HG03469 (cell line): Measurements from ENCODE around the gene FCRLB.
"Not testable (repeated sequence)": the region's sequence is repeated elsewhere in the genome, so short reads cannot be mapped to it uniquely, and the experiment has no call there.

Experiments used
- ATAC-seq: cut with Tn5 transposase; IDR thresholded peaks from one replicate; pipeline ENCODE4 v1.9.1; 2021; ENCODE audit warnings: mild to moderate bottlenecking, moderate library complexity, moderate number of reproducible peaks; ENCODE audit not compliant: unreplicated experiment

Gene FCRLB, protein sequence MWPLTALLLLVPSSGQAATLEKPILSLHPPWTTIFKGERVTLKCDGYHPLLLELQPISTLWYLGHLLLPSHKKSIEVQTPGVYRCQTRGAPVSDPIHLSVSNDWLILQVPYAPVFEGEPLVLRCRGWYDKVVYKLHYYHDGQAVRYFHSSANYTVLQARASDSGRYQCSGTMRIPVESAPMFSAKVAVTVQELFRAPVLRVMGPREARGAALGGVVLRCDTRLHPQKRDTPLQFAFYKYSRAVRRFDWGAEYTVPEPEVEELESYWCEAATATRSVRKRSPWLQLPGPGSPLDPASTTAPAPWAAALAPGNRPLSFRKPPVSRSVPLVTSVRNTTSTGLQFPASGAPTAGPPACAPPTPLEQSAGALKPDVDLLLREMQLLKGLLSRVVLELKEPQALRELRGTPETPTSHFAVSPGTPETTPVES

DNA sequence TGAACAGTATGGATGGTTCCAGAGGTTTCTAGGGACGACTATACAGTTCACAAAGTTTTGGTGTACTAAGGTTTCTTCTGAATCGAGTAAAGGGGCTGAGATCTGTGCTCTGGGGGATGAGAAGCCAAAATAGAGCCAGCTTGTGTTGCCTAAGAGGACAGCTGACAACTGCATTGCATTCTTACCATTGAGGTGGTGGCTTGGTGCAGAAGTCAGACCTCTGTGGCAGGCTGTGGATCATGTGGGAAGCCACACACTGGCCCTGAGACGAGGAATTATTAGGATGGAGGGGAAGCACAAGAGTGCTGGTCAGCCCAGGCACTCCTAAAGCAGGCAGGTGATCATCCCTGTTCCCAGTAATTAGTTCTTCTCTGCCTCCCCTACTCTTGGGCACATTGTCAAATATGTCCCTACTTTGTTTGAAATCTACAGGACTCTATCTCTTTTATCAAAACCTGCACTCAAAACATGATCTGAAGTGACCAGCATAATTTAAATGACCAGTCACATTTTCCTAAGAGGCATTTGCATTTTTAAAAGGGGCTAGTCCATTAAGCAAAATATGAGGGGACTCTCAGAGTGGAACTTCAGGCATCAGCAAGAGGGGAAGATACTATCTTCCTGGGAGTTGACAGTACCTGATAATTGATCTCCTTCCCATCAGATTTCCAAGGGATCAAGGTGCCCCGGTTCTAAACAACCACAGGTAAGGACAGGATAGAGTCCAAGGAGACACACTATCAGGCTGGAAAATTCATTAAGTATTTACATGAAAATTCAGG lies at the start of gene FCRLB:
Gene FCRLB, plus strand, starts transcription at position 589 of the 782 bp plus-strand sequence. CDS start 1,129 bp downstream, outside the sequence.
- ATAC-seq, result no peak

DNA sequence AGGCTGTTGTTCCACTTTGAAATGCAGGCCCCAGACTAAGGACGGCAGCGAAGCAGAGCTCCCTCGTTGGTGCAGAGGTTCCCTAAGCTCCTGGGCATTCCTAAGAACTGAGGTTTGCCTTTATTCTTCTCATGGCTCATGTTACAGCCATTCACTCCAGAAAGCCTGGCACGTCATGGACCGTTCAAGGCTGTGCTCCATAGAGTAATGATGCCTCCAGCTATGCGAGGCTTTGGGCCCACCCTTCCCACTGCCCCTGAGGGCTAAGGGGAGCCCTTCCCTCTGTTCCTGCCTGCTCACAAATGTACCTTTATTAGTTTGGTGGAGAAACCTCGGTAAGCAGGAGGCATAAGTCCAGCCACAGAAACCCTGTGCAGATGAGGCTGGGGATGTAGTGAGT lies 47.9 kb upstream of the FCRLB start:
- not testable (repeated sequence) for ATAC-seq

DNA sequence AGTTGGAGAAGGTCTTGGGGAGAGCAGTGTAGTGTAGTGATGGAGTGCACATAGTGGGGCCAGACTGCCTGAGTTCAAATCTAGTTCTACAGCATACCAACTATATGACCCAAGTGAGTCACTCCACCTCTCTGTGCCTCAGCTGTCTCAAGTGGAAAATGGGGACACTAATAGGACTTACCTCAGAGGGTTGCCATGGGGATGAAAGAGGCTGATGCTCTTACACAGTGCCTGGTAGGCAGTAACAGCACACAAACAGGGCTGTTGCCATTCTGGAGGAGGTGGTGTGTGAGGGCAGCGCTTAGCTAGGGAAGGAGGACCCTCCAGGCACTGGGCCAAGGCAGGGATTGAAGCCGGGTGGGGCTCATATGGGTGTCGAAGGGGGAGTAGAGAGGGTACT lies 46.9 kb upstream of the FCRLB start:
- ATAC-seq, result not testable (repeated sequence)

DNA sequence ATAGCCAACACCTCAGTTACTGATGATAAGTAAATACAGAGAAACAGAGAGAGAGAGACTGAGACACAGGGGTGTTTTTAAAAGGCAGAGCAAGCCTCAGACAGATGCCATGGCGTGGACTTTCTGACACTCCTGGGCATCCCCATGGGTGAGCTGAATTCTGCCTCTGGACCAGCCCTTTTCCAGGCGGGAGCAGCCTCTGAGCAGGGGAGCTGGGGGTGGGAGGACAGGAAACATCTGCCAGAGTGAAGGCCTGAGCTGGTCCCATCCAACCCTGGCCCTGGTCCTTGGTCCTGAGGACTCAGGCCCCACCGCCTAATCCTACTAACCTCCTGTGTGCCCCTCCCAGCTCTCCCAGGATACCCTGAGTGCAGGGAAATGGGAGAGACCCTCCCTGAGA lies 46.4 kb upstream of the FCRLB start:
- ATAC-seq, result not testable (repeated sequence)

DNA sequence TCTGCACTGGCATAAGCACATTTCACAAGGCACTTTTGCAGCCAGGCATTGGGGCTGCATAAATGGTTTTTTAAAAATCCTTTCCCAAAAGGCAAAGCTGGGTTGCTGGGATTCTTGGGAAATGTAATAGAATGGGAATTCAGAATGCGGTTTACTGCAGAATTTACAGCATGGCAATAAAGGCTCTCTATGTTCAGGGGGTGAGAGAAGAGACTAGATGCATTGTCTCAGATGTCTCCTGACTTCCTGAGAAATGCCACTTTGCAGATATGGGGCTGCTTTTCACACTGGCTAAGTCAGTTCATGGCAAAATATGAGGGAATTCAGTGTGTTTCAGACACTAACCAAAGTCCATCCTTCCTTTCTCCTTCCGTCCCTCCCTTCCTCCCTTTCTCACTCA lies 44.9 kb upstream of the FCRLB start:
- ATAC-seq, result no peak

DNA sequence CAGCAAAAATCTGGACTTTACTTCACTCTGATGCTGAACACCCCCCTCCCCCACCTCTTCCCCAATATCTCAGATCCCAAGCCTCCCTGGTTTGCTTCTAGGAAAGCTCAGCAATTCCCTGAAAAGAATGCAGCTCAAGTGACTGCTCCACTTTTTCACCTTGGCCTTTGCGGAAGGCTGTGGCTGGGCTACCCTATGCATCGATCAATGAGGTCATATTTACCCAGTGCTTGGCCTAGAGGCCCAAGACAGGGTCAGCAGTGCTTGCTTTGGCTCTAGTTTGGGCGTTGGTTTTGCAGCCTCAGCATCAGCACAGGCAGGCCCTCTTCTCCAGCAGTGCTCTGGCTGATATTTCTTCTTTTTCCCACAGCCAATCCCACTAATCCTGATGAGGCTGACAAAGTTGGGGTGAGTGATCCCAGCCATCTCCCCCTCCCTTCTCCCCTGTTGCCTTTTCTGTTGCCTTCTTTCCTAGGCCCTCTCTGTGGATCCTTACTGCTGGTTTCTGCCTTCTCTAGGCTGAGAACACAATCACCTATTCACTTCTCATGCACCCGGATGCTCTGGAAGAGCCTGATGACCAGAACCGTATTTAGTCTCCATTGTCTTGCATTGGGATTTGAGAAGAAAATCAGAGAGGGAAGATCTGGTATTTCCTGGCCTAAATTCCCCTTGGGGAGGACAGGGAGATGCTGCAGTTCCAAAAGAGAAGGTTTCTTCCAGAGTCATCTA lies 44.2 kb upstream of the FCRLB start:
- no peak for ATAC-seq

DNA sequence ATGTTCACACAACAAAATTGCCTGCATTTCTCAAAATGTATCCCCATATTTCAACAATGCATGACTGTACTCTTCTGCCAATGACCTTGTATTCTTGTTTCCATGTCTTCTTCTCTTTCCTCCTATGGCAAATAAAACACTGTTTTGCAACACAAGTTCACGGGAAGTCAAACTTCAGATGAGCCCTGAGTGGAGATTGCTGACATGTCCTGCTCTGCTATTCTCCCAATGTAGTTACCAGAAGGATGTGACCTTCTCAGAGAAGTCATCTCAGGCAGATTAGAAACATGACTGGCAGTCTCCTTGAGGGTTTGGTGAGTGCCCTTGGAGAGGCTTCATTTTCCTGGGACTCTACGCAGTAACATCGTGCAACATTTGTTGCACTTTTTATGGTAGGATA lies 42.8 kb upstream of the FCRLB start:
- no peak for ATAC-seq

DNA sequence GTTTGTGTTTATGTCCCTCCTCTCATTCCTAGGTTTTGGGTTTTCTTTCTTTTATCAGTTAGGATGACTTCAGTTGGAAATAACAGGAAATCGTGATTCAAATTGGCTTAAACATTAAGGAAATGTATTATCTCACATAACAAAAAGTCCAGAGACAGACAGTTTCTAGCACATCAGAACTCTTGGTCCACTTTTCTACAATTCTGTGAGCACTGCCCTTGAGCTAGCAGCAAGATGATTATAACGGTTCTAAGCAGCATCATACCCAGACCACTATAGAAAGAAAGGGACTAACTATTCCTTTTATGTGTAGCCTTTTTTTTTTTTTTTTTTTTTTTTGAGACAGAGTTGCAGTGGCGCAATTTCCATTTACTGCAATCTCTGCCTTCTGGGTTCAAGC lies 39.5 kb upstream of the FCRLB start:
- ATAC-seq, result no peak

DNA sequence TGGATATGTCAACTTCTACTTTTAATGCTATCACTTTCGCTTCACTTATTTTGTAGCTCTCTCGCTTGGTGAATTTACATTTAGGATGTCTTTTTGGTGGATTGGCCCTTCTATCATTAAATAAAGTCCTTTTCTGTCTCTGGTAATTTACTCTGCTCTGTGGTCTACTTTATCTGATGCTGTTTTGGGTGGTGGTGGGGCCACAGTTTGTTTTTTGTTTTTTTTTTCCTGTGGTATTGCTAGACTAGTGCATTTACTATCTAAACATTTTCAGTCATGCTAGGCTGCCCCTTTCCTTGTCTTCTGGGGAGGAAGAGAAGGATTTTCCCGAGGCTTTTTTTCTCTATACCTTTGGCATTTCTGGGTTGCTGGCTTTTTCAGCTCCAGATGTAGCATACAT lies 32.4 kb upstream of the FCRLB start:
- no peak for ATAC-seq

DNA sequence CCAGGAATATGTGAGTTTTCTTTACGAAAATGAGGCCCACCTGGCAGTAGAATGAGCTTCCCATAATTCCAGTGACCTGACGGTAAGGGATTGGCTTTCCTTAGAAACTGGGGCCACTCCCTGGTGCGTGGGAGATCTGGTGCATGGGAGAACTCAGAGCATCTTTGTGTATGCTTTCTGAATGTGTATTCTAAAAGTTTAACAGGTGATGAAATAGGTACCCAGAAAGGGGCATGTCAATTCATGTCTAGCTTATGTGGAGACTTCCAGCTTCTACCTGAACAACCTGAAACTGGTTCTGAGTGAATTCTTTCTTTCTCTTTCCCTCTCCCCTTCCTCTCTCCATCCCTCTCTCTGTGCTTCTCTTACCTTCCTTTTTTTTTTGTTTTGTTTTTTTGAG lies 29.5 kb upstream of the FCRLB start:
- no peak for ATAC-seq

DNA sequence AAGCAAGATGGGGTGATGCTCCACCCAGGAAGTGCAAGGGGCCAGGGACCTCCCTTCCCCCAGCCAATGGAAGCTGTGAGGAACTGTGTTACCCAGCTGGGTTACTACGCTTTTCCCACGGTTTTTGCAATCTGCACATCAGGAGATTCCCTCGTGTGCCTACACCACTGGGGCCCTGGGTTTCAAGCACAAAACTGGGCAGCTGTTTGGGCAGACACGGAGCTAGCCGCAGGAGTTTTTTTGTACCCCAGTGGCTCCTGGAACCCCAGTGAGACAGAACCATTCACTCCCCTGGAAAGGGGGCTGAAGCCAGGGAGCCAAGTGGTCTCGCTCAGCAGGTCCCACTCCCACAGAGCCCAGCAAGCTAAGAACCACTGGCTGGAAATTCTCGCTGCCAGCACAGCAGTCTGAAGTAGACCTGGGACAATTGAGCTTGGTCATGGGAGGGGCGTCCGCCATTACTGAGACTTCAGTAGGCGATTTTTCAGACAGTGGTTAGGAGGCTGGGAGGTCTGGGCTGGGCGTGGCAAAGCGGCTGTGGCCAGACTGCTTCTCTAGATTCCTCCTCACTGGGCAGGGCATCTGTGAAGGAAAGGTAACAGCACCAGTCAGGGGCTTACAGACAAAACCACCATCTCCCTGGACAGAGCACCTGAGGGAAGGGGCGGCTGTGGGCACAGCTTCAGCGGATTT lies 28.2 kb upstream of the FCRLB start:
- ATAC-seq, result not testable (repeated sequence)

DNA sequence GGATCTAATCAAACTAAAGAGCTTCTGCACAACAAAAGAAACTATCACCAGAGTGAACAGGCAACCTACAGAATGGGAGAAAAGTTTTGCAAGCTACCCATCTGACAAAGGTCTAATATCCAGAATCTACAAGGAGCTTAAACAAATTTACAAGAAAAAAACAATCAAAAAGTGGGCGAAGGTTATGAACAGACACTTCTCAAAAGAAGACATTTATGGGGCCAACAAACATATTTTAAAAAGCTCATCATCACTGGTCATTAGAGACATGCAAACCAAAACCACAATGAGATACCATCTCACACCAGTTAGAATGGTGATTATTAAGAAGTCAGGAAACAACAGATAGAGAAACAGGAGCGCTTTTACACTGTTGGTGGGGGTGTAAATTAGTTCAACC lies 23.0 kb upstream of the FCRLB start:
- not testable (repeated sequence) for ATAC-seq

DNA sequence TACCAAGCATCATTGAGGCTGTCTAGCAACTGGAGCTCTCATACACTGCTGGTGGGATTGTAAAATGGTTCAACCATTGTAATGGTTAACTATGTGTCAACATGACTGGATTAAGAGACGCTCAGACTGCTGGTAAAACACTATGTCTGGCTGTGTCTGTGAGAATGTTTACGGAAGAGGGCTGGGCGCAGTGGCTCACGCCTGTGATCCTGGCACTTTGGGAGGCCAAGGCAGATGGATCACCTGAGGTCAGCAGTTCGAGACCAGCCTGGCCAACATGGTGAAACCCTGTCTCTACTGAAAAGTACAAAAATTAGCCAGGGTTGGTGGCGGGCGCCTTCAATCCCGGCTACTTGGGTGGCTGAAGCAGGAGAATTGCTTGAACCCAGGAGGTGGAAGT lies 19.1 kb upstream of the FCRLB start:
- ATAC-seq, result no peak

DNA sequence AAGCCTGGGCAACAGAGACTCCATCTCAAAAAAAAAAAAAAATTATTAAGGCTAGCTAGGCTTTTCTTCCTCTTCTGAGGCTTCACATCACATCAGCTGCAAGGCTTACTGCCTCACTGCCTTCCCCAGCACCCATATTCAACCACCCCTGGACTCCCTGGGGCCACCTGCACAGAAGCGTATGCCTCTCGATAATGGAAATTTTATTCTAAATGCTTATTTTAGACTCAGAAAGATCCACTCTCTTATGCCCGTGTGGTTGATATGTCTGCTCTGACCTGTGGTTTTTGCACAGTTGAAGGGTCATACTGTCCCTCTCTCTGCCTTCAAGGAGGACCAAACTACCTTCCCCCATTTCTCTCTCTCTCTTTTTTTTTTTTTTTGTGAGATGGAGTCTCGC lies 15.8 kb upstream of the FCRLB start:
- ATAC-seq, result no peak

DNA sequence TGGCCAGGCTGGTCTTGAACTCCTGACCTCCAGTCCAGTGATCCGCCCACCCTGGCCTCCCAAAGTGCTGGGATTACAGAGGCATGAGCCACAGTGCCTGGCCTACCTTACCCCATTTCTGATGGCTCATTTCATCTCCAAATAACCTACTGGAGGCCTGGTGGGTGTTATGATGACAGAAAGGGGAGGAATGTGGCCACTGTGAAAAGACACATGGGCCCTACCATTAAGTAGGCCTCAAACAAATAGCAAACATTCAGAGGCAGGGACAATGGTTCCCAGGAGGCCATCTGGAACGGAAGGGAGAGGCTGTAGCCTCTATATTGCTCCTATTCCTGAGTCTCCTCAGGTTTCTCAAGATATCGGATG lies 15.2 kb upstream of the FCRLB start:
- ATAC-seq, result no peak

DNA sequence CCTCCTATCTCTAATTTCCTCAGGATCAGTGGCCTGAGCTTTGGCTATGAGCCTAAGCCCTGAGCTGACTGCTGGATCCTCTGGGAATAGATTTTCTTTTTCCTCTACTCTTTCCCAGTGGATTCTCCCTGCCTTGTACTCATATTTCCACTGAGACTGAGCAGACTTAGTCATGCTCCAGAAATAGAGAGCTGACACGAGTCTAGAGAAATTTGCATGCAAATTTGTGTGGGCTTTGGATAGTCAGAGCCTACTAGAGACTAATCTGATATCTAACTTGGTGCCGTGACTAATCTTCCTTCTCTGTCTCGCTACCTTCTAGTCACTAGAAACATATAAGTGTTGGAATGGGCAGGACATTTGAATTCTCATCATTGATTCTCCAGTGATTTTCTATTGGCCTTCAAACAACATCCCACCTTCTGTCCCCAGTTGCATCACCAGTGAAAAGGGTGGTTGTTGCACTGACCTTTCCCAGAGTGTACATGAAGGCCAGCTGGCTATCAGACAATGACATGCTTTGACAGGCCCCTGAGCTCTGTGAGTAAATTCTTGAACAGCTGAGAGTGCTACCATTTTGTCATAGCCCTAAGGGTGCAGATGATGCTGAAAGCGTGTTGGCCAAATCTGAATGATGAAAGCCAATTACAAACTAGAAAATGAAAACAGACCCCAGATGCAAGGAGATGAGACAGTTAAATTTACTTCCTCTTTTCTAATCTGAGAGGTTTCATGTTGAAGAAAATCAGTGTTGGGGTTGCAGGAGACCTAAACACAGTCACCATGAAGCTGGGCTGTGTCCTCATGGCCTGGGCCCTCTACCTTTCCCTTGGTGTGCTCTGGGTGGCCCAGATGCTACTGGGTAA lies 14.6 kb upstream of the FCRLB start, which contains the start of gene FCRLA:
Gene FCRLA, plus strand, starts transcription at position 748 of the 866 bp plus-strand sequence. Its CDS starts 36 bp downstream, at position 784.
- peak; percentile 49 for ATAC-seq

DNA sequence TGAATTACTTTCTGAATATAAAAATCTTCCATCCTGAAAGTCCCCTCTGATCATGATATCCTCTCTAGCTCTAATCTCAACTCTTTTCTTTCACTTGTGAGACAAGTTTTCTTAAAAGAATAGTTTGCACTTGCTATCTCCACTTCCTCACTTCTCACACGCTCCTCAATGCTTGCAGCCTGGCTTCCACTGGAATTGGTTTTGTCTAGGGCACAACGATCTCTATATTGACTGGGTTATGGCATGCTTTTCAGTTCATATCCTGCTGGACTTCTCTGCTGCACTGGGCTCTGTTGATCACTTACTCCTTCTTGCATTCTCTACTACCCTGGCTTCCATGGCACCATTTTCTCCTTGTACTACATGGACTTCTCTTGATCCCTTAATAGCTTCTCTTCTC lies 13.8 kb upstream of the FCRLB start:
- no peak for ATAC-seq

DNA sequence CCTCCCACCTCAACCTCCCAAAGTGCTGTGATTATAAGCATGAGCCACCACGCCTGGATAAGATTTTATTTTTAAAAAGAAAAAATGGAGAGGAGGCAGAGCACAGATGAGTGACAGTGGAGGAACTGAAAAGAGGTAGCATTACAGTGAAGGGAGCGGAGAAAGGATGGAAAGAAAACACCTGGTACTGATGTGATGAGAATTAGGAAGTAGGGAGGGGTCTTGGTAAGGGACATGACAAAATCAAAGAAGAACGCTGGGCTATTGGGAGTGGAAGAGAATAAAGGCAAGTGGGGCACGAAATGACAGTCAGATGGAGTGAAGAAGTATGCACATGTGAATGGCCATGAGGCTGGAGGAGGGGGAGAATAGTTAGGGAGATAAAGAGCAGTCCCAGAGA lies 12.0 kb upstream of the FCRLB start:
- ATAC-seq, result no peak

DNA sequence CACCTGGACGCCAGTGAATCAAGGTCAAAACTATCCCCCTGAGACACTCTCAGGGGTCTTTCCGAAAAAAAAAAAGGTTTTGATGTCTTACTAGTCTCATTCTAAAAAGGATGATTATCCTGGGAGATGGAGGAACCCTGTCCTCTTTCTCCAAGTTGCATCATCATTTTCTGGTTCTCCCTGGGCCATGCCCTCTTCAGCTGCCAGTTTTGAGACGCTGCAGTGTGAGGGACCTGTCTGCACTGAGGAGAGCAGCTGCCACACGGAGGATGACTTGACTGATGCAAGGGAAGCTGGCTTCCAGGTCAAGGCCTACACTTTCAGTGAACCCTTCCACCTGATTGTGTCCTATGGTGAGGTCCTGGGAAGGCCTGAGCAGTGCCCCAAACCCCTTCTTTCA lies 10.8 kb upstream of the FCRLB start:
- ATAC-seq, result no peak
